ENCODE data around the gene MYH14. TPM values are rescaled to one million over a fixed set of nuclear protein-coding genes. Genes with fewer than 3 reads are reported as not detected.

MYH14 gene
- total and polyA plus RNA-seq, 9 of the 15 experiments (the other 6 are each of a cell fraction or from before 2014, with no cell fraction given), result 0.04 to 0.86 (median 0.19) TPM; not detected in 2

- no peak for TF ChIP-seq CHD4 (IDR thresholded peaks at IDR 0.05; ENCODE audit: insufficient read depth, insufficient replicate concordance, low read depth, low read length, poor library complexity, severe bottlenecking)
- no peak for TF ChIP-seq AFF4 (CRISPR knock-in tag; IDR thresholded peaks at IDR 0.05)
- TF ChIP-seq ZBTB2 (IDR thresholded peaks at IDR 0.05), result no peak
- TF ChIP-seq ZBTB7A (IDR thresholded peaks at IDR 0.05; ENCODE audit: borderline replicate concordance, control insufficient read depth, low read depth, low read length), result peak; percentile 77; the same call in 1 of the 2 replicates
- no peak for TF ChIP-seq ZNF197 (CRISPR knock-in tag; IDR thresholded peaks at IDR 0.05; ENCODE audit: low read depth)
- TF ChIP-seq HDAC6 (IDR thresholded peaks at IDR 0.05; ENCODE audit: low read depth, low read length), result no peak
- TF ChIP-seq ZNF41 (CRISPR knock-in tag; conservative IDR thresholded peaks at IDR 0.05), result no peak
- TF ChIP-seq ZNF644 (tag; IDR thresholded peaks at IDR 0.05; ENCODE audit: low read depth), result no peak
- TF ChIP-seq MEF2A (IDR thresholded peaks at IDR 0.05; ENCODE audit: control insufficient read depth, low read depth, low read length), result no peak
- TF ChIP-seq ZNF766 (CRISPR knock-in tag; conservative IDR thresholded peaks at IDR 0.05), result no peak
- TF ChIP-seq RFX7 (CRISPR knock-in tag; IDR thresholded peaks at IDR 0.05), result no peak
- TF ChIP-seq NELFE (IDR thresholded peaks at IDR 0.05; ENCODE audit: insufficient read depth, insufficient read length), result no peak
Observed at GRCh38 chr19:50328224-50328872, 124.9 kb downstream of the MYH14 start (continued).

Data from K562 (cell line).